Heart left ventricle (tissue), 13 donors: Measurements from ENCODE around the gene SRCIN1.

Experiments used
- CTCF ChIP-seq, 12 donors: fragments of 200-600 bp; sonication (generic) in 4 of 12; IDR thresholded peaks; one replicate each; pipeline versions ENCODE4 v1.5.0 to v1.8.0; 2018 to 2022; ENCODE audit warnings: antibody characterized with exemption in 12 of 12, mild to moderate bottlenecking in 5 of 12
- POLR2A ChIP-seq, 2 donors: fragments of 450-650 bp; IDR thresholded peaks; one replicate each; pipeline ENCODE4 v1.6.1; 2017; ENCODE audit warnings: antibody characterized with exemption in 2 of 2, mild to moderate bottlenecking in 2 of 2, moderate library complexity in 2 of 2
- donor health status: ischemic (EF 13 %, LVEDD 7.1; RV severe dilation, severe dysfunction).
- donor health status: DM: no; HTN: yes; CAD: no.
- donor health status: DM: no; HTN: no; CAD: no.
- donor health status: ischemic (EF 25% LVEDD 6.9; RV normal size, moderate dysfunction).
- donor health status: ischemic (EF 25% LVEDD 5.7; RV mildly dilated, moderate dysfunction).
- donor health status: ischemic (EF 35%, LVEDD 5.7; RV mildly dilated, moderate dysfunction).
- donor health status: nonischemic (EF 11% LVEDD 7.7; RV severe dilation, severe dysfunction).
- donor health status: DM: yes; HTN: yes; CAD: no.
- donor health status: PGD.
- donor health status: ischemic (EF 29% LVEDD 5.4; RV normal size, mild dysfunction).
- donor health status: nonischemic (EF 23%, LVEDD 6.1; RV moderate dilation, normal function).

- TF ChIP-seq POLR2A (IDR thresholded peaks at IDR 0.05), result no peak
- TF ChIP-seq CTCF (IDR thresholded peaks at IDR 0.05), result no peak
Measured at GRCh38 chr17:38507921-38508569, 97.7 kb downstream of the SRCIN1 start.
